ENCODE measurements around the gene RAB42. TPM values are rescaled to one million over a fixed set of nuclear protein-coding genes. Genes with fewer than 3 reads are reported as not detected.

Gene RAB42
- total and polyA plus RNA-seq, 9 of the 15 experiments (the other 6 are each of a cell fraction or from before 2014, with no cell fraction given) = 0.07 to 0.14 (median 0.12) TPM; not detected in 6

GRCh38 chr1:28552758-28553663, 39.1 kb upstream of the RAB42 start, which contains the start of gene TRNAU1AP (continued):
- no peak for TF ChIP-seq MYBL2 (IDR thresholded peaks at IDR 0.05; ENCODE audit: low read depth)
- no peak for TF ChIP-seq MYBL2 (CRISPR knock-in tag; IDR thresholded peaks at IDR 0.05; ENCODE audit: borderline replicate concordance)
- no peak; the same call in none of the 2 replicates for TF ChIP-seq MTA3 (IDR thresholded peaks at IDR 0.05; ENCODE audit: borderline replicate concordance)
- no peak for TF ChIP-seq ELF4 (CRISPR knock-in tag; IDR thresholded peaks at IDR 0.05)
- TF ChIP-seq ZBTB2 (IDR thresholded peaks at IDR 0.05) = peak; percentile 94
- TF ChIP-seq YY1 (IDR thresholded peaks at IDR 0.05; ENCODE audit: borderline replicate concordance in 1 of 3, control insufficient read depth in 1 of 3, extremely low read depth in 1 of 3, insufficient read depth in 3 of 3, insufficient read length in 1 of 3, insufficient replicate concordance in 2 of 3, low read depth in 1 of 3, low read length in 2 of 3) = peak; percentile 56 to 95 (median 91)
- no peak for TF ChIP-seq HOMEZ (CRISPR knock-in tag; IDR thresholded peaks at IDR 0.05)
- TF ChIP-seq GABPA (tag; conservative IDR thresholded peaks at IDR 0.05; ENCODE audit: low read depth) = peak; percentile 55
- no peak for TF ChIP-seq GTF2B (IDR thresholded peaks at IDR 0.05; ENCODE audit: extremely low read depth, insufficient read length)
- no peak for TF ChIP-seq ZNF121 (CRISPR knock-in tag; conservative IDR thresholded peaks at IDR 0.05)
- TF ChIP-seq ZNF175 (CRISPR knock-in tag; IDR thresholded peaks at IDR 0.05; ENCODE audit: low read depth) = 0 out of 2 replicates have a peak, but pooled peaks have one; percentile 60
- TF ChIP-seq HLTF (IDR thresholded peaks at IDR 0.05) = no peak
- peak; percentile 44; the same call in 1 of the 2 replicates for TF ChIP-seq KLF13 (tag; IDR thresholded peaks at IDR 0.05; ENCODE audit: borderline replicate concordance, low read depth)
- no peak for TF ChIP-seq ZBTB43 (CRISPR knock-in tag; IDR thresholded peaks at IDR 0.05)
- TF ChIP-seq KAT2B (IDR thresholded peaks at IDR 0.05; ENCODE audit: low read depth, low read length) = no peak
- no peak; the same call in 1 of the 2 replicates for TF ChIP-seq CEBPG (CRISPR knock-in tag; IDR thresholded peaks at IDR 0.05)
- TF ChIP-seq CEBPG (tag; conservative IDR thresholded peaks at IDR 0.05 in 1 of 2, IDR thresholded peaks at IDR 0.05 in 1 of 2) = no peak
- no peak for TF ChIP-seq CREBBP (IDR thresholded peaks at IDR 0.05; ENCODE audit: low read depth, low read length)
- TF ChIP-seq HDAC8 (tag; IDR thresholded peaks at IDR 0.05) = no peak
- peak; percentile 71 for TF ChIP-seq LCOR (CRISPR knock-in tag; IDR thresholded peaks at IDR 0.05)
- TF ChIP-seq ZNF354B (CRISPR knock-in tag; IDR thresholded peaks at IDR 0.05) = no peak
- TF ChIP-seq ZNF134 (CRISPR knock-in tag; conservative IDR thresholded peaks at IDR 0.05) = no peak
